Nephron progenitor cell (in vitro differentiated cells): ENCODE data around the gene LRBA.

ENCODE experiments used
- DNase-seq: peaks from one replicate; pipeline ENCODE4 v3.0.0; 2021
- H3K27ac Mint-ChIP-seq: 2 replicates; pipeline ENCODE4 v1.8.0; 2021; ENCODE audit warnings: mild to moderate bottlenecking, moderate library complexity, mixed read lengths
- H3K27me3 Mint-ChIP-seq: 2 replicates; pipeline ENCODE4 v1.8.0; 2021; ENCODE audit warnings: mild to moderate bottlenecking, low read depth, mixed read lengths; ENCODE audit not compliant: poor library complexity
- H3K36me3 Mint-ChIP-seq: 2 replicates; pipeline ENCODE4 v1.8.0; 2021; ENCODE audit warnings: low read depth, mixed read lengths
- H3K4me1 Mint-ChIP-seq: 2 replicates; pipeline ENCODE4 v1.8.0; 2021; ENCODE audit warnings: mixed read lengths
- H3K4me3 Mint-ChIP-seq: 2 replicates; pipeline ENCODE4 v1.8.0; 2021; ENCODE audit warnings: mild to moderate bottlenecking, moderate library complexity, mixed read lengths
- H3K9me3 Mint-ChIP-seq: 2 replicates; pipeline ENCODE4 v1.8.0; 2021; ENCODE audit warnings: mild to moderate bottlenecking, moderate library complexity, mixed read lengths
- CTCF ChIP-seq: fragments of 200-600 bp; sonication (generic); IDR thresholded peaks from 2 replicates; pipeline ENCODE4 v1.5.0; 2021; ENCODE audit warnings: antibody characterized with exemption

Gene LRBA

GRCh38 chr4:150853882-150854281 lies 161.2 kb downstream of the LRBA start:
- DNase-seq: no peak
- peaks cover 34% of the 10 kb centered on the region for H3K36me3 Mint-ChIP-seq
- H3K27ac Mint-ChIP-seq: no peak overlapping the region
- no peaks in the 10 kb centered on the region for H3K9me3 Mint-ChIP-seq
- TF ChIP-seq CTCF: no peak
- H3K27me3 Mint-ChIP-seq: no peaks in the 10 kb centered on the region
- no peaks in the 10 kb centered on the region for H3K4me1 Mint-ChIP-seq
- no peak overlapping the region for H3K4me3 Mint-ChIP-seq

- H3K9me3 Mint-ChIP-seq: no peaks in the 10 kb centered on the region
- H3K36me3 Mint-ChIP-seq: peaks cover 46% of the 10 kb centered on the region
- H3K27me3 Mint-ChIP-seq: no peaks in the 10 kb centered on the region
- no peak for DNase-seq
- TF ChIP-seq CTCF: no peak
- no peak overlapping the region for H3K27ac Mint-ChIP-seq
- H3K4me3 Mint-ChIP-seq: no peak overlapping the region
- H3K4me1 Mint-ChIP-seq: no peaks in the 10 kb centered on the region
Observed at GRCh38 chr4:150852216-150852615, 162.9 kb downstream of the LRBA start.

GRCh38 chr4:150849016-150849415 lies 166.1 kb downstream of the LRBA start:
- Mint-ChIP-seq H3K4me1 (no peaks in the 10 kb centered on the region), H3K4me3 (no peak overlapping the region), H3K27ac (no peak overlapping the region), H3K9me3 (no peaks in the 10 kb centered on the region), H3K36me3 (peaks cover 57% of the 10 kb centered on the region), H3K27me3 (no peaks in the 10 kb centered on the region)
- no peak for TF ChIP-seq CTCF
- DNase-seq: no peak

- no peak for TF ChIP-seq CTCF
Observed at GRCh38 chr4:150828159-150828558, 186.9 kb downstream of the LRBA start.

GRCh38 chr4:150827226-150827625 lies 187.9 kb downstream of the LRBA start:
- Mint-ChIP-seq H3K27ac (no peak overlapping the region), H3K36me3 (peaks cover 60% of the 10 kb centered on the region), H3K4me3 (no peak overlapping the region), H3K9me3 (no peaks in the 10 kb centered on the region), H3K4me1 (no peaks in the 10 kb centered on the region), H3K27me3 (no peaks in the 10 kb centered on the region)
- DNase-seq: no peak
- no peak for TF ChIP-seq CTCF

More at GRCh38 chr4:150828159-150828558, 186.9 kb downstream of the LRBA start:
- Mint-ChIP-seq H3K27me3 (no peaks in the 10 kb centered on the region), H3K27ac (no peak overlapping the region), H3K4me1 (no peaks in the 10 kb centered on the region), H3K36me3 (peaks cover 60% of the 10 kb centered on the region), H3K9me3 (no peaks in the 10 kb centered on the region), H3K4me3 (no peak overlapping the region)
- DNase-seq: no peak

GRCh38 chr4:150826306-150826705 lies 188.8 kb downstream of the LRBA start:
- no peak for TF ChIP-seq CTCF
- H3K9me3 Mint-ChIP-seq: no peaks in the 10 kb centered on the region
- peak overlapping the region; percentile 40 for H3K27ac Mint-ChIP-seq
- no peaks in the 10 kb centered on the region for H3K27me3 Mint-ChIP-seq
- peaks cover 60% of the 10 kb centered on the region for H3K36me3 Mint-ChIP-seq
- H3K4me3 Mint-ChIP-seq: no peak overlapping the region
- H3K4me1 Mint-ChIP-seq: no peaks in the 10 kb centered on the region
- DNase-seq: no peak
